Suprapubic skin (tissue), 4 donors: ENCODE measurements around the gene DNAJC22. TPM values are rescaled to one million over a fixed set of nuclear protein-coding genes. Genes with fewer than 3 reads are reported as not detected.

Experiments used
- DNase-seq, 2 donors: peaks; one replicate each; pipeline ENCODE4 v3.0.0-alpha.2; 2019; ENCODE audit warnings: low spot score in 2 of 2
- H3K27ac ChIP-seq: fragments of 200-600 bp; sonication (generic); one replicate; pipeline ENCODE4 v1.5.1; 2019
- H3K27me3 ChIP-seq: fragments of 200-600 bp; sonication (generic); one replicate; pipeline ENCODE4 v1.5.1; 2019
- H3K36me3 ChIP-seq: fragments of 200-600 bp; sonication (generic); one replicate; pipeline ENCODE4 v1.5.1; 2019
- H3K4me1 ChIP-seq: fragments of 200-600 bp; sonication (generic); one replicate; pipeline ENCODE4 v1.5.1; 2019
- H3K4me3 ChIP-seq: fragments of 200-600 bp; sonication (generic); one replicate; pipeline ENCODE4 v1.5.1; 2019; ENCODE audit warnings: mild to moderate bottlenecking
- H3K9me3 ChIP-seq: fragments of 200-600 bp; sonication (generic); one replicate; pipeline ENCODE4 v1.5.1; 2019
- EP300 ChIP-seq: sonication (generic); formaldehyde crosslinking; IDR thresholded peaks from one replicate; pipeline ENCODE4 v1.6.1; 2017; ENCODE audit warnings: antibody characterized with exemption
- POLR2A ChIP-seq, 2 donors: fragments of 450-650 bp; IDR thresholded peaks; one replicate each; pipeline ENCODE4 v1.6.1; 2017; ENCODE audit warnings: antibody characterized with exemption in 2 of 2, mild to moderate bottlenecking in 2 of 2, moderate library complexity in 2 of 2
- POLR2AphosphoS5 ChIP-seq, 3 donors: sonication (generic); formaldehyde crosslinking; IDR thresholded peaks; one replicate each; pipeline ENCODE4 v1.6.1; 2017; ENCODE audit warnings: antibody characterized with exemption in 3 of 3
- WGBS: methylation state at CpG from one replicate; pipeline ENCODE4 v1.1.5; 2018; 5-methylcytosine and 5-hydroxymethylcytosine counted together
- total RNA-seq, 4 donors: library from RNA; depleted of rRNA; stranded (reverse); fragments of >200 nt; gene quantifications; one replicate each; pipeline ENCODE4 v1.1.0, GENCODE V29; 2016
- TF ChIP-seq, protein P1 (sequence below), 2 donors: fragments of 200-600 bp in 1 of 2; fragments of 450-650 bp in 1 of 2; sonication (generic) in 1 of 2; IDR thresholded peaks; one replicate each; pipeline ENCODE4 v1.5.1; 2016 to 2019; ENCODE audit warnings: antibody characterized with exemption in 2 of 2, mild to moderate bottlenecking in 1 of 2, moderate library complexity in 1 of 2

The DNAJC22 gene
- total RNA-seq, 4 donors from 2014 or later, result 0.62 to 2.2 (median 1.1) TPM

DNA sequence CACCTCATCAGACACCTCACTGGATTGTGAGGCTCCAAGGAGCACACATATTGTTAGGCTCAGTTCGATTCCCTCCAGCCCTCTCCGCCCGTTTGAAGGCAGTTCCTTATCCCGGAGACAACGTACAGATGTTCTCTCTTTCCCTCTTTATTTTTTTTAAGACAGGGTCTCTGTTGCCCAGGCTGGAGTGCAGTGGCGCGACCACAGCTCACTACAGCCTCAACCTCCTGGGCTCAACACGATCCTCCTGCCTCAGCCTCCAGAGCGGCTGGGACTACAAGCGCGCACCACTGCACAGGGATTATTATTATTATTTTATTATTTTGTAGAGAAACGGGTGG lies 24.4 kb upstream of the DNAJC22 start:
- H3K27ac ChIP-seq, result no peak overlapping the region
- DNase-seq, result no peak
- WGBS, result 27% methylated on average over 12 of the region's 12 CpGs
- H3K4me3 ChIP-seq, result peak overlapping the region; percentile 78
- no peaks in the 10 kb centered on the region for H3K9me3 ChIP-seq
- peaks cover 16% of the 10 kb centered on the region for H3K4me1 ChIP-seq
- TF ChIP-seq POLR2AphosphoS5 (IDR thresholded peaks at IDR 0.05), result no peak
- H3K27me3 ChIP-seq, result no peaks in the 10 kb centered on the region
- H3K36me3 ChIP-seq, result no peaks in the 10 kb centered on the region

DNA sequence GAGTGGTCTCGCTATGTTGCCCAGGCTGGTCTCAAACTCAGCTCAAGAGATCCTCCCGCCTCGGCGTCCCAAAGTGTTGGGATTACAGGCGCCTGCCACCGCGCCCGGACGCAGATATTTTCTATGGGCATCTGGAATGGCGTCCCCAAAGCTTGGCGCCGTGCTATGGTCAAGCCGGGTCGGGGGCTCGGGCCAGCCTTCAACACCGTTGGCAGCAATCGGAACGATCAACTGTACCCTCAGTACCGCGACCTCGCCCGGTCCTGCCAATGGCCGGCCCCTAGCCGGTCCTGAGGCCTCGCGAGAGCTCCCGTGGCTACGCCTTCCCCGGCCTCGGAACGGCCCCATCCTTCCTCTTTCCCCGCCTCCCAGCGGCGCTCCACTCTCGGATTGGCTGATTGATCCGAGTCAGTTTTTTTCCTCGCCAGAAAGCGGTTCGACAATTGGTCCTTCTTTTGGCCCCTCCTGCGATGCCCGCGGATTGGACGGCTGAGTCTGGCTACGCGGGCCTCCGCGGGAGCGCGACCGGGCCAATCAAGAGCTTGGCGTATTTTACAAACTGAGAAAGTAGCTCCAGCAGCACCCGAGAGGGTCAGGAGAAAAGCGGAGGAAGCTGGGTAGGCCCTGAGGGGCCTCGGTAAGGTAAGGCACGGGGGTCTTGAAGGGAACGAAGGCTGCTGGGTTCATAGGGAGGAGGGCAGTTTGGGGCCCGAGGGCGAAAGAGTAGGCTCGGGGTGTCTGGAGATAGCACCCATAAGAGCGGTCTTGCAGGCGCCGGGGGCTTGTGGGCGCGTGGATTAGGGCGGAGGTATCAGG lies 23.8 kb upstream of the DNAJC22 start, which contains the start of gene TROAP:
TSS of gene TROAP (plus strand) at position 548 of the 816 bp plus-strand sequence. CDS start 354 bp downstream, outside the sequence.
- H3K27ac ChIP-seq, result peak within 1 kb of the TSS; percentile 56
- peak within 1 kb of the TSS; percentile 78 for H3K4me3 ChIP-seq
- WGBS, result 0% methylated on average over 43 of the region's 65 CpGs
- DNase-seq, result peak; percentile 98 to 99
- H3K4me1 ChIP-seq, result peaks cover 16% of the 10 kb centered on the region
- H3K36me3 ChIP-seq, result no peaks in the 10 kb centered on the region
- no peaks in the 10 kb centered on the region for H3K27me3 ChIP-seq
- TF ChIP-seq EP300 (no peak), POLR2A (IDR thresholded peaks at IDR 0.05) (no peak), POLR2AphosphoS5 (IDR thresholded peaks at IDR 0.05) (peak in 1 of 3 donors; percentile 18)
- TF ChIP-seq, protein P1, sequence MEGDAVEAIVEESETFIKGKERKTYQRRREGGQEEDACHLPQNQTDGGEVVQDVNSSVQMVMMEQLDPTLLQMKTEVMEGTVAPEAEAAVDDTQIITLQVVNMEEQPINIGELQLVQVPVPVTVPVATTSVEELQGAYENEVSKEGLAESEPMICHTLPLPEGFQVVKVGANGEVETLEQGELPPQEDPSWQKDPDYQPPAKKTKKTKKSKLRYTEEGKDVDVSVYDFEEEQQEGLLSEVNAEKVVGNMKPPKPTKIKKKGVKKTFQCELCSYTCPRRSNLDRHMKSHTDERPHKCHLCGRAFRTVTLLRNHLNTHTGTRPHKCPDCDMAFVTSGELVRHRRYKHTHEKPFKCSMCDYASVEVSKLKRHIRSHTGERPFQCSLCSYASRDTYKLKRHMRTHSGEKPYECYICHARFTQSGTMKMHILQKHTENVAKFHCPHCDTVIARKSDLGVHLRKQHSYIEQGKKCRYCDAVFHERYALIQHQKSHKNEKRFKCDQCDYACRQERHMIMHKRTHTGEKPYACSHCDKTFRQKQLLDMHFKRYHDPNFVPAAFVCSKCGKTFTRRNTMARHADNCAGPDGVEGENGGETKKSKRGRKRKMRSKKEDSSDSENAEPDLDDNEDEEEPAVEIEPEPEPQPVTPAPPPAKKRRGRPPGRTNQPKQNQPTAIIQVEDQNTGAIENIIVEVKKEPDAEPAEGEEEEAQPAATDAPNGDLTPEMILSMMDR (IDR thresholded peaks at IDR 0.05), result no peak
- no peaks in the 10 kb centered on the region for H3K9me3 ChIP-seq

DNA sequence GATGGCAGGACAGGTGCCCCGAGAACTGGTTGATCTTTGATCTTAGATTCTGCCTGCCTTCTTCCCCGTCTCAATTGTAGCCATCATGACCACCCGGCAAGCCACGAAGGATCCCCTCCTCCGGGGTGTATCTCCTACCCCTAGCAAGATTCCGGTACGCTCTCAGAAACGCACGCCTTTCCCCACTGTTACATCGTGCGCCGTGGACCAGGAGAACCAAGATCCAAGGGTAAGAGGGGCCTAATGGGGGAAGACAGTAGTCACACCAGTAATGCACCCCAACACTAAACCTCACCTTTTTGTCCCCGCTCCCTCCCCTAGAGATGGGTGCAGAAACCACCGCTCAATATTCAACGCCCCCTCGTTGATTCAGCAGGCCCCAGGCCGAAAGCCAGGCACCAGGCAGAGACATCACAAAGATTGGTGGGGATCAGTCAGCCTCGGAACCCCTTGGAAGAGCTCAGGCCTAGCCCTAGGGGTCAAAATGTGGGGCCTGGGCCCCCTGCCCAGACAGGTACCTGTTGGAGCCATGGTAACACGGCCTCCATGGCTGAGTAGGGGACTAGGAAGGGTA lies 23.1 kb upstream of the DNAJC22 start:
- DNase-seq, result no peak
- peak overlapping the region; percentile 78 for H3K4me3 ChIP-seq
- H3K4me1 ChIP-seq, result peaks cover 16% of the 10 kb centered on the region
- H3K27me3 ChIP-seq, result no peaks in the 10 kb centered on the region
- 16% methylated on average over 18 of the region's 19 CpGs for WGBS
- no peaks in the 10 kb centered on the region for H3K36me3 ChIP-seq
- no peaks in the 10 kb centered on the region for H3K9me3 ChIP-seq
- H3K27ac ChIP-seq, result no peak overlapping the region
- TF ChIP-seq POLR2A (IDR thresholded peaks at IDR 0.05) (no peak), POLR2AphosphoS5 (IDR thresholded peaks at IDR 0.05) (no peak), EP300 (no peak)
- TF ChIP-seq, protein P1 (IDR thresholded peaks at IDR 0.05), result no peak

DNA sequence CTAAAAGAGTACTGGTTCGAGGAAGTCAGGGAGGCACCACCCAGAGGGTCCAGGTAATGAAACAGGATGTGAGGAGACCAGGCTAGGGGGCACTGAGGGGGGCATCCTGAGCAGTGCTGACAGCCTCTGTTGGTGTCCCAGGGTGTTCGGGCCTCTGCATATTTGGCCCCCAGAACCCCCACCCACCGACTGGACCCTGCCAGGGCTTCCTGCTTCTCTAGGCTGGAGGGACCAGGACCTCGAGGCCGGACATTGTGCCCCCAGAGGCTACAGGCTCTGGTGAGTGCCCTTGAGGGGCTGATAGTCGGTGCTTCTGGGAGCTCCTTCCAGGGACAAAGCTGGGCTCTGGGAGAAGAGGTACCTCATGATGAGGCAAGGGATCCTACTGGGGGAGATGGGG lies 21.1 kb upstream of the DNAJC22 start:
- H3K9me3 ChIP-seq, result no peaks in the 10 kb centered on the region
- H3K27me3 ChIP-seq, result no peaks in the 10 kb centered on the region
- H3K4me3 ChIP-seq, result no peak overlapping the region
- H3K36me3 ChIP-seq, result no peaks in the 10 kb centered on the region
- 85% methylated on average over 2 of the region's 6 CpGs for WGBS
- H3K27ac ChIP-seq, result no peak overlapping the region
- peaks cover 16% of the 10 kb centered on the region for H3K4me1 ChIP-seq
- no peak for DNase-seq
- TF ChIP-seq, protein P1 (IDR thresholded peaks at IDR 0.05), result no peak
- TF ChIP-seq POLR2AphosphoS5 (IDR thresholded peaks at IDR 0.05) (no peak), EP300 (no peak), POLR2A (IDR thresholded peaks at IDR 0.05) (no peak)

DNA sequence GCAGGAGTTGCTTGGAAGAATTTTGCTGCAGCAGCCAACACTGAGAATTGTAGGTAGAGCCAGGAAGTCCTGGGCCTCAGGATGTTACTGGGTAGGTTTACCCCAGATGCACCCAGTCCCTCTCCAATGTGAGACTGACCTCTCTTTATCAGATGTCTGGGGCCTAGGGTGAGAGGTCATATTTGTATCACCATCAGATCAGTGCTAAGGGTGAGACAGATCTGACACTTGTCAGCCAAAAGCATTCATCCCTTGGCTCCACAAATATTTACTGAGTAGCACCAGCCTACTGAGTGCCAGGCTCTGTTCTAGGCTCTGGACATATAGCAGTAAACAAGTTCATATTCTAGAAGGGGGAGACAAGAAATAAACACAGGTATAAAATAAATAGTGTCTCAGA lies 19.3 kb upstream of the DNAJC22 start:
- DNase-seq, result peak; percentile 9 to 26
- TF ChIP-seq POLR2A (IDR thresholded peaks at IDR 0.05), result no peak
- TF ChIP-seq POLR2AphosphoS5 (IDR thresholded peaks at IDR 0.05), result no peak
- TF ChIP-seq, protein P1 (IDR thresholded peaks at IDR 0.05), result no peak
- TF ChIP-seq EP300, result no peak
- Histone ChIP-seq H3K36me3 (no peaks in the 10 kb centered on the region), H3K9me3 (no peaks in the 10 kb centered on the region), H3K4me1 (peaks cover 27% of the 10 kb centered on the region), H3K27ac (no peak overlapping the region), H3K27me3 (no peaks in the 10 kb centered on the region), H3K4me3 (no peak overlapping the region)
